ENCODE data around the gene ZNF407. TPM values are rescaled to one million over a fixed set of nuclear protein-coding genes. Genes with fewer than 3 reads are reported as not detected.

The ZNF407 gene
- total RNA-seq, 1 donor from 2014 or later, result 18.3 TPM

DNA sequence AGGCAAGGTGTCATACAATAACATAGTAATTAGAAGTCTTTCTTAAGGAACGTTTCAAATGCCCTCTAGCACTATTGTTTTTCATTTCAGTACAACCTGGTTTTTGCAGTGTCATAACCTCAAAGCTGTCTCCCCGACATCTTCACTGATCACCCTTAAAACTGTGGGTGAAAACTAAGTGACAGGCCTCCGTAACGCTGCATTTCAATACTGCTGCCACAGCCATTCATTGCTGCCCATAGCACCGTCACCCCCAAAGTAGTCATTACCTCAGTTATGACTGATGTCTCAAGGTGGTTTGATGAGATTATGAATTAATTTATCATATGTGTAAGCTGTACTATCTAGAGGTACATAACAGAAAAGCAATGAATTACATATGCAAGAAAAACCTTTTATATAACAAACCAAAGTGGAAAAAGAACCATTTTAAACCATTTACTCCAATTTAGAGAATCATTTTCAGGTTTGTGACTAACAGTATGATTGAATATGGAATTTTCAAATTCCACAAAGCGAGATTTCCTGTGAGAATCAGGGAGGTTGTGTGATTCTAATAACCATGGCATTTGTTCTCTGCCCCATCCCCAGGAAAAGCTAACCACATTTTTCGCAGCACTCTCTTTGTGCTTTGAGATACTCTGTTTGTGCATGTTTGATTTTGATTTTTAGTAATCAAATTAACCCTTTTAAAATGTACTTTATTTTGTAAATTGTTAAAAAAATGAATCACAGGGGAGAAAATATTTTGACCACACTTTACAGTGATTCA, 348.3 kb downstream of the ZNF407 start:
- Mint-ChIP-seq H3K36me3 (ENCODE audit: low read depth) (no peaks in the 10 kb centered on the region), H3K9me3 (no peaks in the 10 kb centered on the region), H3K27ac (no peak overlapping the region), H3K27me3 (ENCODE audit: low read depth) (peaks cover 3% of the 10 kb centered on the region), H3K4me3 (ENCODE audit: low read depth) (no peak overlapping the region), H3K4me1 (ENCODE audit: low read depth) (peaks cover 32% of the 10 kb centered on the region)
- no peak for DNase-seq (ENCODE audit: low spot score)
- intact Hi-C loops (cut with micrococcal nuclease), result no loop called here

GRCh38 chr18:74946646-74947375, 349.1 kb downstream of the ZNF407 start:
- H3K27me3 Mint-ChIP-seq (ENCODE audit: low read depth), result peaks cover 3% of the 10 kb centered on the region
- H3K9me3 Mint-ChIP-seq, result no peaks in the 10 kb centered on the region
- H3K4me3 Mint-ChIP-seq (ENCODE audit: low read depth), result no peak overlapping the region
- DNase-seq (ENCODE audit: low spot score), result no peak
- no peak overlapping the region for H3K27ac Mint-ChIP-seq
- H3K36me3 Mint-ChIP-seq (ENCODE audit: low read depth), result no peaks in the 10 kb centered on the region
- peaks cover 34% of the 10 kb centered on the region for H3K4me1 Mint-ChIP-seq (ENCODE audit: low read depth)
- intact Hi-C loops (cut with micrococcal nuclease), result no loop called here

GRCh38 chr18:74947417-74947816, 349.7 kb downstream of the ZNF407 start:
- no peaks in the 10 kb centered on the region for H3K36me3 Mint-ChIP-seq (ENCODE audit: low read depth)
- no peak overlapping the region for H3K27ac Mint-ChIP-seq
- H3K4me3 Mint-ChIP-seq (ENCODE audit: low read depth), result no peak overlapping the region
- intact Hi-C loops (cut with micrococcal nuclease), result no loop called here
- H3K27me3 Mint-ChIP-seq (ENCODE audit: low read depth), result peaks cover 3% of the 10 kb centered on the region
- H3K4me1 Mint-ChIP-seq (ENCODE audit: low read depth), result peaks cover 28% of the 10 kb centered on the region
- no peak for DNase-seq (ENCODE audit: low spot score)
- no peaks in the 10 kb centered on the region for H3K9me3 Mint-ChIP-seq

DNA sequence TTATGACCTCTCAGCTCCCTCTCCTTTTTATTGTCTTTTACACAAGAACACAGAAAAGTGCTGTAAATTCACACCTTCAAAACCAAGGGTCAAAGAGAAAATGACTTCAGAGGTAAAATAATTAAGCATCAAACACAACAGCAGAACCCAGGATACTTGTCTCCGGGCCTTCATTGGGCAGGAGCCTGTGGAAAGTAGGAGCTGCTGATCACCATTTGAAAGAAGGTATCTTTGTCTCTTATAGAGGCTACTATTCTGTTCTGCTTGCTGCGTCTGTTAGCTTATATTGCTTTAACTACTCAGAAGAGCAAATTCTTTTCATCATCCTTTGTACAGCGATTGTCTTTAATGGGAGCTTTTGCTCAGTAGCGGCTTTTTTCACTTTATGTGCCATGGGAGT, 350.2 kb downstream of the ZNF407 start:
- Mint-ChIP-seq H3K27me3 (ENCODE audit: low read depth) (peaks cover 3% of the 10 kb centered on the region), H3K27ac (no peak overlapping the region), H3K4me3 (ENCODE audit: low read depth) (no peak overlapping the region), H3K9me3 (no peaks in the 10 kb centered on the region), H3K4me1 (ENCODE audit: low read depth) (peaks cover 26% of the 10 kb centered on the region), H3K36me3 (ENCODE audit: low read depth) (no peaks in the 10 kb centered on the region)
- no peak for DNase-seq (ENCODE audit: low spot score)
- intact Hi-C loops (cut with micrococcal nuclease), result no loop called here

DNA sequence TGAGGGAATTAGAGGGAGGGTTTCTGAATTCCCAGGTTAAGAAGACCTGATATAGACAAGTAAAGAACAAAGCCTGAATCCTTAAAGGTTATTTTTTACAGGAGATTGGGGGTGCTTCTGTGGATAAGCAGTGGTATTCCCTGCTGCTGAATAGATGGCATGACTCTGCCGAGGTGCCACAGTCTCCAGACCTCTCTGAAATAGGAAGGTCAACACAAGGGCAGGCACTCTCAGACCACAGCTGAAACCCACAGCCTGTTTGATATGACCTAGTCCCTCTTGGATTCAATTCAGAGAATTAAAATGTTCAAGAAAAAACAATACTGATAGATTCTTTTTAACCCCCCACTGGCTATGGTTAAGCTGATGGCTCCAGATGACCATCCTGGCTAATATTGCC, 351.9 kb downstream of the ZNF407 start:
- Mint-ChIP-seq H3K27me3 (ENCODE audit: low read depth) (peaks cover 3% of the 10 kb centered on the region), H3K36me3 (ENCODE audit: low read depth) (no peaks in the 10 kb centered on the region), H3K9me3 (no peaks in the 10 kb centered on the region), H3K4me1 (ENCODE audit: low read depth) (peaks cover 24% of the 10 kb centered on the region), H3K27ac (no peak overlapping the region), H3K4me3 (ENCODE audit: low read depth) (no peak overlapping the region)
- intact Hi-C loops (cut with micrococcal nuclease), result no loop called here
- DNase-seq (ENCODE audit: low spot score), result no peak

- H3K27ac Mint-ChIP-seq, result no peak overlapping the region
- peak overlapping the region; percentile 38 for H3K4me3 Mint-ChIP-seq (ENCODE audit: low read depth)
- no peak for DNase-seq (ENCODE audit: low spot score)
- H3K36me3 Mint-ChIP-seq (ENCODE audit: low read depth), result no peaks in the 10 kb centered on the region
- H3K9me3 Mint-ChIP-seq, result no peaks in the 10 kb centered on the region
- no peaks in the 10 kb centered on the region for H3K27me3 Mint-ChIP-seq (ENCODE audit: low read depth)
- H3K4me1 Mint-ChIP-seq (ENCODE audit: low read depth), result peaks cover 24% of the 10 kb centered on the region
- intact Hi-C loops (cut with micrococcal nuclease), result no loop called here
These were observed 352.8 kb downstream of the ZNF407 start for GRCh38 chr18:74950479-74950878.

DNA sequence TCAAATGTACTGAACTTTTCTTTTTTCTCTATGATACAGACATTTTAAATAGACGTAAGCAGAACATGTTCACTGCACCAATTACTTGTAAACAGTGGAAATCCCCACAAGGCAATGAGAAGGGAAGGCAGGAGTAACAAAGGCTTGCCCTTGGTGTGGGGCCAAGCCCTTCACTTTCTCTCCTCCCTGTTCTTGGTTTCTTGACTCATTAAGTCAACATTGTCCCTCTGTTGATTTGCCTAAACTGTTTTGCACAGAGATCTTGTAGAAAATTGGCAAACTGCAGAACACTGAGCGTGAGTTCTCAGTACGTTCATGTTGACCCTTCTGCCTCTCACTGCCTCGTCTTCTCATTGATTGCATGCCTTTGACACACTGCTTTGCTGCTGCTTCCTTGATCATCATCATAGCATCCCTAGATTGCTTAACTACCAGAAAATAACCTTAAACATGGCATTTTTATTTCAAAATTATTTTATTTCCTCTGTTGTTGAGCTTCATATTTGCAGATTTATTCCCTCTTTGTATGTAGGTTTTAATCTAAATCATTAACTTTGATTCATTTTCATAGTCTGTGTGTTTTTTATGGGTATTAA, 353.6 kb downstream of the ZNF407 start:
- no peaks in the 10 kb centered on the region for H3K36me3 Mint-ChIP-seq (ENCODE audit: low read depth)
- no peak overlapping the region for H3K27ac Mint-ChIP-seq
- H3K4me1 Mint-ChIP-seq (ENCODE audit: low read depth), result peaks cover 24% of the 10 kb centered on the region
- H3K4me3 Mint-ChIP-seq (ENCODE audit: low read depth), result peak overlapping the region; percentile 38
- no peak for DNase-seq (ENCODE audit: low spot score)
- H3K27me3 Mint-ChIP-seq (ENCODE audit: low read depth), result no peaks in the 10 kb centered on the region
- intact Hi-C loops (cut with micrococcal nuclease), result no loop called here
- no peaks in the 10 kb centered on the region for H3K9me3 Mint-ChIP-seq

GRCh38 chr18:74957588-74958224, 360.0 kb downstream of the ZNF407 start:
- Mint-ChIP-seq H3K9me3 (no peaks in the 10 kb centered on the region), H3K27ac (no peak overlapping the region), H3K4me1 (ENCODE audit: low read depth) (peaks cover 2% of the 10 kb centered on the region), H3K27me3 (ENCODE audit: low read depth) (no peaks in the 10 kb centered on the region), H3K4me3 (ENCODE audit: low read depth) (no peak overlapping the region), H3K36me3 (ENCODE audit: low read depth) (no peaks in the 10 kb centered on the region)
- DNase-seq (ENCODE audit: low spot score), result no peak
- intact Hi-C loops (cut with micrococcal nuclease), result no loop called here

GRCh38 chr18:74959216-74959615, 361.5 kb downstream of the ZNF407 start:
- Mint-ChIP-seq H3K9me3 (no peaks in the 10 kb centered on the region), H3K4me3 (ENCODE audit: low read depth) (no peak overlapping the region), H3K27ac (no peak overlapping the region), H3K36me3 (ENCODE audit: low read depth) (no peaks in the 10 kb centered on the region), H3K4me1 (ENCODE audit: low read depth) (peaks cover 2% of the 10 kb centered on the region), H3K27me3 (ENCODE audit: low read depth) (no peaks in the 10 kb centered on the region)
- DNase-seq (ENCODE audit: low spot score), result no peak
- intact Hi-C loops (cut with micrococcal nuclease), result no loop called here

DNA sequence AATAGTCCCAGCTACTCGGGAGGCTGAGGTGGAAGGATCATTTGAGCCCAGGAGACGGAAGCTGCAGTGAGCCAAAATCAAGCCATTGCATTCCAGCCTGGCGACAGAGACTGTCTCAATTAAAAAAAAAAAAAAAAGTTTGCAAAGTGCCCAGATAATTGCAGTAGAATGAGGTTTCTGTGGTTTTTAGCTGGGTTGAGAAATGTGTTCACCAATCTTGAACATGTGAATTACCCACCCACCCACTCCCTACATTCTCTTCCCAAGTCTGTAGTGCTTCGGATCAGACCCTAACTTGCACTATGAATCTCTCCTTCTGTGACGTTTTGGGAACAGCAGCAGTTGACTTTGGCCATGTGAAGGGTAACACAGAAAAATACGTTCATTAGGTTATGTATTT, 363.9 kb downstream of the ZNF407 start:
- no peak for DNase-seq (ENCODE audit: low spot score)
- H3K27ac Mint-ChIP-seq, result no peak overlapping the region
- intact Hi-C loops (cut with micrococcal nuclease), result loop anchor here (5.0 kb wide), 1 partner anchor 309 kb away; no protein-coding TSS in a partner anchor
- H3K36me3 Mint-ChIP-seq (ENCODE audit: low read depth), result no peaks in the 10 kb centered on the region
- no peaks in the 10 kb centered on the region for H3K27me3 Mint-ChIP-seq (ENCODE audit: low read depth)
- H3K9me3 Mint-ChIP-seq, result no peaks in the 10 kb centered on the region
- no peak overlapping the region for H3K4me3 Mint-ChIP-seq (ENCODE audit: low read depth)
- peaks cover 2% of the 10 kb centered on the region for H3K4me1 Mint-ChIP-seq (ENCODE audit: low read depth)

GRCh38 chr18:74963820-74964446, 366.3 kb downstream of the ZNF407 start:
- DNase-seq (ENCODE audit: low spot score), result no peak
- intact Hi-C loops (cut with micrococcal nuclease), result loop anchor here (5.0 kb wide), 1 partner anchor 312 kb away; no protein-coding TSS in a partner anchor
- H3K27me3 Mint-ChIP-seq (ENCODE audit: low read depth), result no peaks in the 10 kb centered on the region
- no peak overlapping the region for H3K27ac Mint-ChIP-seq
- no peak overlapping the region for H3K4me3 Mint-ChIP-seq (ENCODE audit: low read depth)
- no peaks in the 10 kb centered on the region for H3K36me3 Mint-ChIP-seq (ENCODE audit: low read depth)
- H3K4me1 Mint-ChIP-seq (ENCODE audit: low read depth), result peaks cover 2% of the 10 kb centered on the region
- no peaks in the 10 kb centered on the region for H3K9me3 Mint-ChIP-seq

GRCh38 chr18:74965682-74966081, 368.0 kb downstream of the ZNF407 start:
- Mint-ChIP-seq H3K36me3 (ENCODE audit: low read depth) (no peaks in the 10 kb centered on the region), H3K4me1 (ENCODE audit: low read depth) (peaks cover 2% of the 10 kb centered on the region), H3K4me3 (ENCODE audit: low read depth) (no peak overlapping the region), H3K27ac (no peak overlapping the region), H3K9me3 (no peaks in the 10 kb centered on the region), H3K27me3 (ENCODE audit: low read depth) (no peaks in the 10 kb centered on the region)
- DNase-seq (ENCODE audit: low spot score), result no peak
- intact Hi-C loops (cut with micrococcal nuclease), result no loop called here

Measured in activated T-helper 2 cell treated with anti-CD3 and anti-CD28 coated beads, Interferon-gamma antibody, Interleukin-2, Interleukin-4, amounts not matched to agents 10 μg/mL and 5 μg/mL and 100 μg/mL, durations not matched to agents 14 hours and 24 hours and 36 hours (primary cell).